GM20431 (cell line): ENCODE measurements around the gene GMFB.

Source experiments
- in situ Hi-C: fragments of 300-500 bp; cut with MseI, MboI; formaldehyde crosslinking; loops from one replicate; pipeline ENCODE4 v1.15.0; 2020; ENCODE audit warnings: low sequenced_read_pairs; ENCODE audit not compliant: unreplicated experiment

Gene GMFB

DNA sequence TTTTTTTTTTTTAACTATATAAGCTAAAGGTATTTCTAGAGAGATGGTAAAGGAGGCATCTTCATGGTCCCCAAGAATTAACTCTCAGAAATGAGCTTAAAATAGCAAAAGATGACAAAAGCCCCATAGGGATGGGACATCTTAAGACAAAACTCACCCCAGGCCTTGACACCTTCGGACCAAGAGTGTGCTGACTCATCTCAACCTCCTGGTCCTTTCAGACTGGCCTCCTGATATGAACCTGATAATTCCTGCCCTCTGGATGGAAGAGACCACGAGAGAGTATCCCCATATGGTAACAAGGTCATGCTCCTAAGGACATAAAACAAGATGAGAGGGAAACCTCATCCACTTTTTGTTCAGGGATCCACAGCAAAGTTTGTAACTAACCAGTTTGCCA lies 8.4 kb upstream of the GMFB start:
- in situ Hi-C loops: no loop called here

DNA sequence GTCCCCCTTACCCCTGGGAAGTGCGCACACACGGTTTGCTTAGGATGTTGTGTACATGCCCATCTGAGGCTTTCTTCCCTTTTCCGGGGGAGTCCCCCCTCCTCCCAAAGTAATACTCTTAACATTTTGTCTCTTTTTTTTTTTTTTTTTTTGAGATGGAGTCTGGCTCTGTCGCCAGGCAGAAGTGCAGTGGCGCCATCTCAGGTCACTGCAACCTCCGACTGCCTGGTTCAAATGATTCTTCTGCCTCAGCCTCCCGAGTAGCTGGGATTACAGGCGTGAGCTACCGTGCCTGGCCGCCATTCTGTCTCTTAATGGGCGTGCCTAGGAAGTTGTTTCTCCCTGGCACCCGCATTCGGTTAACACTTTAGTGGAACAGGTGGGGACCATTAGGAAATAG lies 4.5 kb upstream of the GMFB start:
- in situ Hi-C loops: no loop called here

DNA sequence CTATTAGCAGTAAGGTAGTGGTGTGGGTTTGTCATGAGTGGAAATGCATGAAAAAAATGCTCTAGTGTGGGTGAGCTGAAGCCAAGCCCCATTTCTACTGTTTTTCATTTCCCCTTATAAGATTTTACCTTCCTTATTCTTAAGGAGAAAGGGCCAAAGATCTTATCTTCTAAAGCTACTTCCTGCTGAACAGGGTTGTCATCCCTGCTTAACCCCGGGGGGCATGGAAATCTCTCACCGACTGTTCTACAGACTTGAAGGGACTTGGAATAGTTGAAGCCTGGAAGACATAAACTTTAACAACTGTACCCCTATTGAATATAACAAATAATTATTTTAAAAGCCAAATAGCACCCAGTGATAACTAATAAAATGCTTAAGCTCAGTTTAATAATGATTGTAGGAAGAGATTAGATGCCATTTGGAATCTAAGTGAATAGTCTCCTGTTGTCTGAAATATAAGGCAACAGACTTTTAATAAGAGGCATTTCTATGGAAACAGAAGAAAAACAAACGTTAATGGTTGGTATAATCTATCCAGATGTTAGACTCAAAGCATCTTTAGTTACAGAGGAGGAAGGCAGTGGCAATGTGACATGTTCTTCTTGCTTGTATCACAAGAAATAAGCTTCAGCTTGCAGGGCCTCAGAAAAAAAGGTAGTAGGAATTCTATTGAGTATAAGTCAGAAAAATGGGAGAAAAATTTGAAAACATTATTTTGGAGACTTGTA lies 1.8 kb upstream of the GMFB start:
- in situ Hi-C loops: no loop called here

DNA sequence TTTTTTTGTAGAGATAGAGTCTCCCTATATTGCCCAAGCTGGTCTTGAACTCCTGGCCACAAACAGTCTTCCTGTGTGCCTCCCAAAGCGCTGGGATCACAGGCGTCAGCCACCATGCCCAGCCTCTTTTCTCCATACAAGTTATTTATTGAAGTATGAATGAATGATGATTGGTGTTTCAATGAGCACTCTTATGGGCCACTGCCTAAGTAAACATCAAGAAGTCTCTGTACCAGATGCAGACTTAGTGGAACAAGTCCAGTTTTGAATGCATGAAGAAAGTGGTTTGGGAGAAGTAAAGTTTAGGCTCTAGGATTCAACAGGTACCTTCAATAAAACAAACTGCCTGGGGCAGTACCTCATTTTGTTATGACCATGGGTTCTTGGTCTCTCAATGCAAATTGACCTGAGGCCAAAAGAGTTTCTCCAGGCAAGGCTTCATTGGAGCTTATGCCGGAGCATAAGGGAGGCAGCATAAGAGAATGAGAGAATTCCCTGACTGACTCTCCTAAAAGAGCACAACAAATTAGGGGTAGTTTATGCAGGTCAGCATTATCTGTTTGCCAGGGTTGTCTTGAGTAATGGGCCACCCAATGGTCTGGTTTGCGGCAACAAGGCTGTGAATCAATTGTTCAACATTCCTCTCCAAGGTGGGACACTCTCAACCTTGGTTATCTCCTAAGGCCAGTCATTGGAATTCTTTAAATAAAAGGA lies 1.1 kb upstream of the GMFB start:
- in situ Hi-C loops: no loop called here

DNA sequence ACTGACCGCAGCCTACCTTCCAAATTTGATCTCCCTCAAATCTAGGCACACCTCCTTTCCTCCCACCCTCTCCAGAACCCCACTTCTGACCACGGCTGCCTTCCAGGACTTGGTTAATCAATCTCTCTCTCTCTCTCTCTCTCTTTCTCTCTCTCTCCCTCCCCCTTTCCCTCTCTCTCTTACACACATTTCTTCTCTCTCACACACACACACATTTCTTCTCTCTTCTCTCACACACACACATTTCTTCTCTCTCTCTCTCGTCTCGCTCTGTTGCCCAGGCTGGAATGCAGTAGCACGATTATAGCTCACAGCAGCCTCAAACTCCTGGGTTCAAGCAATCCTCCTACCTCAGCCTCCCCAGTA lies 521 bp upstream of the GMFB start:
- in situ Hi-C loops: no loop called here

DNA sequence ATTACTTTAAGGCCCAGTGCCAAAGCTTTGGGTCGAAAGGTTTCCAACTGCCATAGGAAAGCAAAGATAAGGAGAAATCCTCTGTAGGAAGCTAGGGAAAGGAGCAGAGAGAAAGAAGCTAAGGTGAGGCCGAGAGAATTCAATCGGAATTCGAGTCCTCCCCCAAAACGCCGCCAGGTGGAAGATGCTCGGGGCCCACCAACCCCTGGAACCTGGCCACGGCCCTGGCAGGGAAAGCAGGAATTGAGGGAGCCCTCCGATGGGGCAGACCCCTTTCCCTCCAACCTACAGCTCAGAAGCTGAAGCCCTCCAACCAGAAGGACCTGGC lies 498 bp downstream of the GMFB start:
- in situ Hi-C loops: no loop called here

DNA sequence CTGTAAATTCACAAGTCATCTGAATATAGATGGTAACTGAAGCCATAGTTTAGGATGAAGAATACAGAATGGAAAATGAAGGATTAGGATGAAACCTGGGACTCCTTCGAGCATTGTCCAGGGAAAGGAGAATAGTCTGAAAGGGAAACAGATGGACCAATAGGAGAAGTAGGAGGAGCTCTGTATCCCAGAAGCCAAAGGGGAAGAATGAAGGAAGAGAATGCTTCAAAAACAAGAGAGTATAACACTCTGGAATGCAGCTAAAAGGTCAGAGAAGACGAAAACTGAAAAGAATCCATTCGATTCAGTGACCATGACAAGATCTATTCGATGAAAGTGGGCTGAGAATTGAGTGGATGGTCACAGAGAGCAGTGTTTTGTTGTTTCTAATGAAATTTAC lies 1.0 kb downstream of the GMFB start:
- in situ Hi-C loops: no loop called here

DNA sequence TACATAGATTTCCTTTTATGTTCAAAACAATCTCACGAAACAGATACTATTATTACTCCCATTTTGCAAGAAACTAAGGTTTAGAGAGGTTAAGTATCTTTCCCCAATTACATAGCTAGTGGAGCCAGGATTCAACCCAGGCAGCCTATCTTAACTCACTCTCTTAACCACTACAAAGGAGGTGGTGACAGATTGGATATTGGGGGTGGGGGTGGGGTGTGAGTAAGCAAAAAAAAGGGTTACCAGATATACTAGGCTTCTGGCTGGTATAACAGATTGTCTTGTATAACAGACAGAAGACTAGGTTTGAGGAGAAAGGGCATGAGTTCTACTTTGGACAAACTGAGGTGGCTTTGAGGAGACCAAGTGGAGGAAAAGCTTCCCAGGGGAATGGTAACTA lies 2.1 kb downstream of the GMFB start:
- in situ Hi-C loops: no loop called here

DNA sequence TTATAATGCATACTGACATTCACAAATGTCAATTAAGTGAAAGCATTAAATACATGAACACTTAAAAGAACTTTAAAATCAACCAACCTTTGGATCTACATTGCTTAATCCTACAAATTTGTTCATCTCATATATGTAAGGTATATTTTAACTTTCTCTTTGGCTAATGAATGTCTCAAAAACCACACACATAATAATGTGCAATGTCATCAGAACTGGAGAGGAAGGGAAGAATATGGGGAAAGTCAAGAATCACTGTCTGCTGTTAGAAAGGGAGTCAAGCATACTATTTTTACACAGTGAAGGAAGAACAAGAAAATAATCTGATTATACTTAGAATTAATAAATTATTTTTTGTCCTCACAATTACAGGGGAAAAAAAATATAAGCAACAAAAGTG lies 4.9 kb downstream of the GMFB start:
- in situ Hi-C loops: no loop called here

DNA sequence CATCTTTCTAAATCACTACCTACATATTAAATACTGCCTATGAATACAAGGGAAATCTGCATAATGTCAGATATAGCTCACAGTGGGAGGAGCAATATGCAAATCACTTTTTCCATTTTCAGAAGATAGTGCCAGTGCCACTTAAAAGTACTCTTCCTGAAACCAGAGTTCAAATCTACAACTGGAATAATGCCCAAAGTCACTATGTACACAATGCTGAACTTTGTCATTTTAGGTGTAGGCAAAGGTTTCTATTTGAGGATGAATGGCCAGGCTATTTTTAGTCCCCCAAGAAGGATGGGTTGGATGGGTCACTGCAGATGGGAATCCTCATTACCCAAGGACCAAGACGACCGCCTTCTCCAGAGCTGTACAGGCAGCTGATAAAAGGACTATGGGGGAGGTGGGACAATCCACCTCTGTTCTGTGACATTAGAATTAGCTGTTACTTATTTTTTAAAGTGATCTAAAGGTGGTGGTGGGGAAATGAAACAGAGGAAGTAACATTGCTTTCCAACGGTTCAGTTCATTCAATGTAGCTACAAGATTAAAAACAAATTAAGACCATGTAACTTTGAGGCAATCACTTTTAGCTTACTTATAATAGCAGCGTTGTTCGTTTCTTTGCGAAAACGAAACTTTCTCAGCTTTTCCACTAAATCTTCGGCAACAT lies 5.6 kb downstream of the GMFB start:
- in situ Hi-C loops: no loop called here

DNA sequence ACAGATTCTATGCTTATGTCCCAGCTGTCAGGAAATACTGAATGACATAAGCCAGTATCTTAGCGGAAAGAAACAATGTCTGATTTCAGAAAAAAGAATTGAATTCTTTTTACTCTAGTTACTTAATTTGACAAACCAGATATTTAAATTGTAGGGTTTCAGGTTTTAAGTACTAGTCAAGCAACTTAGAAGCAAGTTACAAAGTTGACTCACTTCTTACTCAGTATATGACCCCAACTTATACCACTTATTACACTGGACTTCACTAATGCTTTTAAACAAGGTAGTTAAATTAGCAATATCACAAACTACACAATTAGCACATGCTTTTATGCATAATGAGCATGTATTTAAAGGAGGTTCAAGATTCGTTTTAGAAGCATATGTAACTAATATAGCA lies 7.1 kb downstream of the GMFB start:
- in situ Hi-C loops: no loop called here

DNA sequence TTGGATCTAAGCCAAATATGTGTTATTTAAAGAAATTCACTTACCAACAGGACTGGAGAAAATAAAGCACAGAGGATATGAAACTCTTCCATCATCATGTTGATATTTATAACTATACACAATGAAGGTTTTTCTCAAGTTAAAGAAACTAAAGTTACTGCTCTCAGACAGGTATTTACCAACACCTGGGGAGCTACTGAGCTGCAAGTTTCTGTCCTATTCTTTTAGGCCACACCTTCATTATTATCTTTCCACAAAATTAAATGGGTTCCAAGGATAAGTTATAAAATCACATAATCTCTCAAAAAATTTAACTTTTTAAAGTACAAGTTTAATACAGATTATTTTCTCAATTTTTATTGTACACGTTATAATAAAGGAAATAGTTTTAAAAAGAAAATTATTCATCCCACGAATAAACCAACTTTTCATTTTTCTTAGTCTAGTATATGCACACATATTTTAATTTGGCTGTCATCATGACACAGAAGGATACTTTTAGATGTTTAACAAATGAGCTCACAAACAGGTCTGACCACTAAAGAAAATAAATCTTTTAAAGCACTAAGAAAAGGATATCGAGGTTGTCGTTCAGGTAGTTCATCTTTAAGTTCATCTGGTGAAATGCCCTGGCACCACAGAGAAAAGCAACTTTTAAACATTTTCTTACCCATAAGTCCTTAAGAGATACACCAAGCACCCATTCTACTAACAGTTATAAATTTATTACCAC lies 7.8 kb downstream of the GMFB start:
- in situ Hi-C loops: no loop called here

DNA sequence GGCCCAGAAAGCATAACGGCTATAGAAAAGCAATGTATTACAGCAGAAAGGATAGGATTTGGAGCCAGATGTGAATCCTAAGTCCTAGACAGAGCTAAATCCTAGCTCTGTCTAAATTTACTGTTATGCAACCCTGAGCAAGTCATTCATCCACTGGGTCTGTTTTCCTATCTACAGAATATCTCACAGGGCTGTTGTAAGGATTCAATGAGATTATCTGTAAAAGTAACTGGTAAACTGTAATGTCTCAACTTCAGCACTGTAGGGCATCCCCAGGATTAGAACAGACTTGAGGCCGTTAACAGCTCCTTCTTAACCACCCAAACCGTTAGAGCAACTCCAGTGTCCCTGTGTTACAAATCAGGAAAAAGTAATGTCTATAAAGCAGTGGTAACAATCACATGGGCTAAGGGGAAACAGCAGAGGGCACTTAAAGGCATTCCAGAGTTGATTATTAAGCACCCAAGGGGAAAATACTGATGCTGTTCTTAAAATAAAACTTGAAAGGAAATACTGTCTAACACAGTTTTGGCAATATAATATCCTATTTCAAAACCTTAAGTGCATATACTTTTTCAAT lies 10.1 kb downstream of the GMFB start:
- in situ Hi-C loops: no loop called here

DNA sequence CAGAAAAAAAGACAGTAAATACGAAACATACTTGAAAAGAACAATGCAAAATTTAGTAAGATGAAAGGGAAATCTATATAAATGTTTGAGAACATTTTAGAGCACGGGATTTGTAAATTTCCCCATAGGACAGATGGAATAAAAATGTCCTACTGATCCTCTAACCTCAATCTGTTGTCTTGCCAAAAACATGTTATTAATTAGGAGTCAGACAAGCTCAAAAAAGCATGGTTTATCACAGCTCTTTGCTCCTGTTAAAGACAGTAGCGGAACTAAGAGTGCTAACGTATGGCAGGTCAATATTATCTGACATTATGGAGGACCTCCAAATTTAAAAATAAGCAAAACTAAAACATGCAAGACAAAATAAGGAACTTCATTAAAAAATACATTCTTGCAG lies 12.9 kb downstream of the GMFB start:
- in situ Hi-C loops: no loop called here

DNA sequence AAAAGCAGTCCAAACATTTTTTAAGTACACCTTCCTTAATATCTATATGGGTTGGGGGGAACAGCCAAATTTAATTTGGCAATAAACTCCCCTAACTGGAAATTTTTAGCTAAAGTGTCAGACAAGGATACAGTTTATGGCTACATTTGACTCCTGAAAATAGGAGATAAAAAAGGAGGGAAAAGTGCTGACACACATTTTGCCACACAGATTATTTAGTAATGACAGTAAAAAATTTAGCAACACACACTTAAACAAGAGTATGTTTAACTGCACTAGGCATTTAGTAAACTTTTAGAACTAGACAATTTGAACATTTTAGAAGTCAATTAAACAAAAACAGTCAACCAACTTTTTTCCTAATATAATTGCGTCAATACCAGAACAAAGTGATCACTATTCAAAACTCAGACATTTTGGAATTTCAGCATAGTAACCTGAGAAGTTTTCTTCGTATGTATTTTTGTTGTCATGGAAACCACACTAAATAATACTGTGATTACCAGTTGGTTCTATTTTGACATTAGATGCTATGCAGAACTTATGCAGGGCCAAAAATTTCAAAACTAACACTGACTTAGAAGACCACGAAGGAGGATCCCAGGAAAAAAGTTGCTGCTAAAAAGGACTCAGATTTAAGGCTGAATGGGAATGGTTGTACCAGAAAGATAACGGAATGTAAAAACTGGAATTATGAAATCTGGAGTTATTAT lies 13.4 kb downstream of the GMFB start:
- in situ Hi-C loops: no loop called here

DNA sequence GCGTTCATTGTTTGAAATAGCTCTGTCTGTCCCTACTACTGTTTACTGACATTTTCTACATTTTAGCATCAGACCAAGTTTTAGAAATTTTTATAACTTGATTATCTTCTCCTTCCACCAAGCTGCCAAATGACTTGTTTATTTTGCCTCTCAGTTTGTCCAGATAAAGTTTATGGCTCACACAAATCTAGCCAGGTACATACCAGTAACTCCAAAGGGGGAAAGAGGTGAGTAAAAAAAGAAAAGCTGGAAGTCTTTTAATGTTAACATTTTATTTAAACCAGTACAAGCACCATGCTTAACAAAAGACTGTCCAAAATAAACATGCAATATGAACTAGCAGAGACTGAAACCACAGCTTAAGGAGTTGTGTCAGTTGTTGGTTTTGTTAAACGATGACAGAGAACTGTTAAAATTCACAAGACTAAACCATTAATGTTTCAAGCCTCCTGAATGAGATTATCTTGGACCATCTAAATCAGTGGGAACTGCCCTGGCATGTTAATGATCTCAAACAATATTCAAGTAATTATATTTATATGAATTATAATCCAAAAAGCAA lies 14.5 kb downstream of the GMFB start:
- in situ Hi-C loops: no loop called here

DNA sequence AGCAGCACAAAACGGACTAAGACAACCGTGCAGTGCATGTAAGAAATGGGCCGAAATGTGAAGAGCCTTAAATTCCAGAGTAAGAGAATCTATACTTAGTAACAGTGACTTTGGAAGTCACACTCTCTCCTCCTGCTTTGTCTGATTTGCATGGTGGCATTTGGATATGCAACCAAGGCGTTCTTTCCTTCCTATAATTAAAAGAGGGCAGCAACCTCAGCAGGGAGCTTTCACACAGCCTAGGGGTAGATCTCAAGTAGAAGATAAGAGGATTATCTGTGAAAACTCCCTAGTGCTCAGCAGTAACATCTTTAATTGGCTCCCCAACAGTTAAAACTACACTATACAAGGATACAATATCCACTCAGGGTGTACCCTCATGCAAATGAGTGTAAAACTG lies 16.5 kb downstream of the GMFB start:
- in situ Hi-C loops: no loop called here

DNA sequence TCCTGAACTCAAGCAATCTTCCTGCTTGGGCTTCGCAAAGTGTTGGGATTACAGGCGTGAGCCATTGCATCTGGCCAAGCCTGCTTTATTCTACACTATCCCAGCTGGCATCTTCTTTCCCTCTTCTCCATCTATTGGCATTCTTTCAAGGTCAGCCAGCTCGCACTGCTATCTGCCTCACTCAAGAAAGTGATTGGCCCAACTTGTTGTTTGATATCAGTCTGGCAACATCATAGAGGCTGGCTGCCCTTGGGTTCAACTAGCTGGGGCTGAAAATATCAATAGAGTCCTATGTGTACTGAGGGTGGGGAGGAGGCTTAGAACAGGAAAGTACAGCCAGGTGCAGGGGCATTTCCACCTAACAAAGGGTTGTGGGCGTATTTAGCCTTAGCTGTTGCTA lies 17.1 kb downstream of the GMFB start:
- in situ Hi-C loops: no loop called here

DNA sequence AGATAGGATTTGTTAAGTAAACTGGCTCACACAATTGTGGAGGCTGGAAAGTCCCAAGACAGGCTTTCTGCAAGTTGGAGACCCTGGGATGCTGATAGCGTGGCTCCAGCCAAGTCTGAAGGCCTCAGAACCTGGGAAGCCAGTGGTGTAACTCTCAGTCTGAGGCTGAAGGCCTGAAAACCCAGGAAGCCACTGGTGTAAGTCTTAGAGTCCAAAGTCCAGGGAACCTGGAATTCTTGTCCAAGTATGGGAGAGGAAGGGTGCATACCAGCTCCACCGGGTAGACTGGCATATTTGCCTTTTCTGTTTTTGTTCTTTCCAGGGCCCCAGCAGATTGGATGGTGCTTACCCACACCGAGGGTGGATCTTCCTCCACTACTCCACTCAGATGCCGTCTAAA lies 18.1 kb downstream of the GMFB start:
- in situ Hi-C loops: no loop called here

DNA sequence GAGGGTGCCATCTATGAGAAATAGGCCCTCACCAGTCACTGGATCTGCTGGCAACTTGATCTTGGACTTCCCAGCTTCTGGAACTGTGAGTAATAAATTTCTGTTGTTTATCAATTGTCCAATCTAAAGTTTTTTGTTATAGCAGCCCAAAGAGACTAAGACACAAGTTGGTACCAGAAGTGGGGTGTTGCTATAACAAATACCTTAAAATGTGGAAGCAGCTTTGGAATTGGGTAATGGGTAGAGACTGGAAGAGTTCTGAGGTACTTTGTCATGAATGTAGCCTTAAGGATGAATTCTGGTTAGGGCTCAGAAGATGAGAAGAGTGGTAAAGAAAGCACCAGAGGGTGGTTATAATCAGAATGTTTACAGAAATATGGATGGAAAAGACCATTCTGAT lies 21.5 kb downstream of the GMFB start:
- in situ Hi-C loops: no loop called here
